Cardiac muscle cell (in vitro differentiated cells and primary cell): ENCODE measurements around the gene NSUN6. TPM values are rescaled to one million over a fixed set of nuclear protein-coding genes. Genes with fewer than 3 reads are reported as not detected.

Experiments used
- DNase-seq, 2 donors: peaks; one replicate each; pipeline versions ENCODE4 v3.0.0 to v3.0.0-alpha.2; 2010 to 2017; ENCODE audit warnings: low read depth in 1 of 2, low spot score in 1 of 2
- H3K27ac ChIP-seq: fragments of 200-600 bp; sonication (generic); 2 replicates; pipeline ENCODE4 v1.5.1; 2016
- H3K27me3 ChIP-seq: fragments of 200-600 bp; sonication (generic); 2 replicates; pipeline ENCODE4 v1.6.0; 2016; ENCODE audit warnings: control low read depth
- H3K36me3 ChIP-seq: fragments of 200-600 bp; sonication (generic); 2 replicates; pipeline ENCODE4 v1.5.1; 2016; ENCODE audit warnings: control low read depth
- H3K4me1 ChIP-seq: fragments of 200-600 bp; sonication (generic); 2 replicates; pipeline ENCODE4 v1.8.1; 2017; ENCODE audit warnings: low read depth, mild to moderate bottlenecking, mixed run types
- H3K4me3 ChIP-seq: fragments of 200-600 bp; sonication (generic); 2 replicates; pipeline ENCODE4 v1.5.1; 2016; ENCODE audit warnings: mild to moderate bottlenecking
- H3K9me3 ChIP-seq: fragments of 200-600 bp; sonication (generic); 2 replicates; pipeline ENCODE4 v1.5.1; 2017; ENCODE audit warnings: low read depth, mild to moderate bottlenecking, control low read depth
- CTCF ChIP-seq: IDR thresholded peaks from 2 replicates; pipeline ENCODE4 v1.5.1; 2012; ENCODE audit warnings: low read depth, mild to moderate bottlenecking, low read length
- polyA plus RNA-seq: library from polyadenylated mRNA; unstranded; fragments of >200 nt; fragmentation: Nextera tagmentation; extraction: Ambion mirVana; gene quantifications from 2 replicates; pipeline ENCODE4 v1.2.1, GENCODE V29; 2016
- total RNA-seq: library from RNA; depleted of rRNA; stranded (reverse); fragments of >200 nt; gene quantifications from 2 replicates; pipeline ENCODE4 v1.2.3, GENCODE V29; 2016

The NSUN6 gene
- total and polyA plus RNA-seq, 2 experiments from 2014 or later: 11.4 to 15.4 TPM

GRCh38 chr10:18528292-18528691, 123.1 kb downstream of the NSUN6 start:
- DNase-seq: no peak
- peaks cover 31% of the 10 kb centered on the region for H3K36me3 ChIP-seq
- H3K9me3 ChIP-seq: no peaks in the 10 kb centered on the region
- no peak for TF ChIP-seq CTCF
- H3K27me3 ChIP-seq: no peaks in the 10 kb centered on the region
- H3K4me3 ChIP-seq: no peak overlapping the region
- no peak overlapping the region for H3K27ac ChIP-seq
- peaks cover 15% of the 10 kb centered on the region for H3K4me1 ChIP-seq

GRCh38 chr10:18527687-18528086, 123.7 kb downstream of the NSUN6 start:
- no peak overlapping the region for H3K27ac ChIP-seq
- no peaks in the 10 kb centered on the region for H3K9me3 ChIP-seq
- DNase-seq: no peak
- no peaks in the 10 kb centered on the region for H3K27me3 ChIP-seq
- TF ChIP-seq CTCF: no peak
- H3K4me3 ChIP-seq: no peak overlapping the region
- peaks cover 15% of the 10 kb centered on the region for H3K4me1 ChIP-seq
- peaks cover 27% of the 10 kb centered on the region for H3K36me3 ChIP-seq

DNA sequence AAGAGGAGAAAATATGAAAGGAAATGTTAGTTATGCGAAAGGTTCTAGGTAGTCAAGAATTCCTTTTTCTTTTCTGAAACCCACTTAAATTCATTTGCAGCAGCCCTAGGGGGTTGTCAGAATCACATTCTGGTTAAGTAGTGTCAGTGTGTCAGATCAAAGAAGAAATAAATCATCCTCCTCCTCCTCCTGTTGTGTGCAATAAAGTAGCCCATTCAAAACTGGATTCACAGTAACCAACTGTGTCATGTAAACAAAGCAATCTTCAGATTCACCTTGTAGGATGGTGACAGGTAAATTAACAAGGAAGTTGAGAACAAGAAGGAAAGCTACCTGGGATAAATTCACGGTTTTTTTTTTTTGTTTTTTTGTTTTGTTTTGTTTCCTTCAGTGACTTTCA, 127.5 kb downstream of the NSUN6 start:
- DNase-seq: no peak
- H3K36me3 ChIP-seq: peaks cover 58% of the 10 kb centered on the region
- no peaks in the 10 kb centered on the region for H3K27me3 ChIP-seq
- H3K9me3 ChIP-seq: no peaks in the 10 kb centered on the region
- peaks cover 15% of the 10 kb centered on the region for H3K4me1 ChIP-seq
- no peak overlapping the region for H3K4me3 ChIP-seq
- H3K27ac ChIP-seq: no peak overlapping the region
- no peak for TF ChIP-seq CTCF

- H3K36me3 ChIP-seq: peaks cover 63% of the 10 kb centered on the region
- no peaks in the 10 kb centered on the region for H3K9me3 ChIP-seq
- peak overlapping the region; percentile 48 for H3K27ac ChIP-seq
- TF ChIP-seq CTCF: no peak
- peak in 1 of 2 donors; percentile 71 for DNase-seq
- H3K27me3 ChIP-seq: no peaks in the 10 kb centered on the region
- no peak overlapping the region for H3K4me3 ChIP-seq
- peaks cover 15% of the 10 kb centered on the region for H3K4me1 ChIP-seq
Measured at GRCh38 chr10:18523025-18523424, 128.4 kb downstream of the NSUN6 start.

DNA sequence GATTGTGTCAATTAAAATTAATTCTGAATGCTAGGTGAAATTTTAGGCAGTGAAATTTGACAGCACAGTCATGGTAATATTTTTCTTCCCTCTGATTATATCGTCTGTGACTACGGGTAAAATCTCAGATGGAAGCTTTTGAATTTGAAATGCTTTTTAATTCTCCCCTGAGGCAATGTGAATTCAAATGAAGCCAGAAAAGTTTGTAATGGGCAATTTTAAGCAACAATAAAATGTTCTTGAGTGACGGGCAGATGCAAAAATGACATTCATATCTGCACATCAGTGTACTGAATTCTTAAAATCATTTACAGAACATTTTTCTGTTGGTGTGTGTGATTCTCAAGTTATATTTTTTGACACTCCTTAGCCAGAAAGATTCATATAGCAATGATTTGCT, 134.5 kb downstream of the NSUN6 start:
- Histone ChIP-seq H3K27me3 (no peaks in the 10 kb centered on the region), H3K9me3 (no peaks in the 10 kb centered on the region), H3K36me3 (peaks cover 62% of the 10 kb centered on the region), H3K4me3 (no peak overlapping the region), H3K27ac (no peak overlapping the region), H3K4me1 (no peaks in the 10 kb centered on the region)
- DNase-seq: no peak
- no peak for TF ChIP-seq CTCF

- DNase-seq: no peak
- H3K4me1 ChIP-seq: no peaks in the 10 kb centered on the region
- H3K27me3 ChIP-seq: no peaks in the 10 kb centered on the region
- peaks cover 48% of the 10 kb centered on the region for H3K36me3 ChIP-seq
- H3K4me3 ChIP-seq: no peak overlapping the region
- no peak overlapping the region for H3K27ac ChIP-seq
- TF ChIP-seq CTCF: no peak
- H3K9me3 ChIP-seq: no peaks in the 10 kb centered on the region
Measured at GRCh38 chr10:18514537-18514936, 136.8 kb downstream of the NSUN6 start.
